Subcutaneous adipose tissue (tissue), 4 donors: ENCODE measurements around the gene ARHGDIA. TPM values are rescaled to one million over a fixed set of nuclear protein-coding genes. Genes with fewer than 3 reads are reported as not detected.

Experiments
- total RNA-seq, 4 donors: library from RNA; depleted of rRNA; stranded (reverse); fragments of >200 nt; gene quantifications; one replicate each; pipeline ENCODE4 v1.1.0, GENCODE V29; 2016
- TF ChIP-seq, protein P1 (sequence below): fragments of 450-650 bp; IDR thresholded peaks from one replicate; pipeline ENCODE4 v1.5.1; 2016; ENCODE audit warnings: low read depth, mild to moderate bottlenecking, control low read depth, antibody characterized with exemption, moderate library complexity

ARHGDIA gene
- total RNA-seq, 4 donors from 2014 or later: 116 to 235 (median 167) TPM

DNA sequence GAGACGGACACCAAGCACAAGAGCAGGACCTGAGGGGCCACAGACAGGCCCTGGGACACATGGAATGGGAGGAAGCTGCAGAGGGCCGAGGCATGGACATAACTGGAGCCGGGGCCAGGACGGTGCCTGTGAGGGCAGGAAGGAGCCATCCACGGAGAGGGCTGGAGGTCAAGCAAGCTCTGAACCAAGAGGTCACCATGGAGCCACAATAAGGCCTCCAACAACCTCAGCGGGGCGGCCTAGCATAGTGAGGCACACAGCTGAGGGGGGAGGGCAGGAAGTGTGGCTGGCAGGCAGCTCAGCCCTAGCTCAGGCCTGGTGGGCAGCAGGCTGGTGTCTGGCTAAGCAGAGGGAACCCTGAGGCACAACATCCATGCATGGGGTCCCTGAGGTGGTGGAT lies 42.5 kb downstream of the ARHGDIA start:
- TF ChIP-seq, protein P1, sequence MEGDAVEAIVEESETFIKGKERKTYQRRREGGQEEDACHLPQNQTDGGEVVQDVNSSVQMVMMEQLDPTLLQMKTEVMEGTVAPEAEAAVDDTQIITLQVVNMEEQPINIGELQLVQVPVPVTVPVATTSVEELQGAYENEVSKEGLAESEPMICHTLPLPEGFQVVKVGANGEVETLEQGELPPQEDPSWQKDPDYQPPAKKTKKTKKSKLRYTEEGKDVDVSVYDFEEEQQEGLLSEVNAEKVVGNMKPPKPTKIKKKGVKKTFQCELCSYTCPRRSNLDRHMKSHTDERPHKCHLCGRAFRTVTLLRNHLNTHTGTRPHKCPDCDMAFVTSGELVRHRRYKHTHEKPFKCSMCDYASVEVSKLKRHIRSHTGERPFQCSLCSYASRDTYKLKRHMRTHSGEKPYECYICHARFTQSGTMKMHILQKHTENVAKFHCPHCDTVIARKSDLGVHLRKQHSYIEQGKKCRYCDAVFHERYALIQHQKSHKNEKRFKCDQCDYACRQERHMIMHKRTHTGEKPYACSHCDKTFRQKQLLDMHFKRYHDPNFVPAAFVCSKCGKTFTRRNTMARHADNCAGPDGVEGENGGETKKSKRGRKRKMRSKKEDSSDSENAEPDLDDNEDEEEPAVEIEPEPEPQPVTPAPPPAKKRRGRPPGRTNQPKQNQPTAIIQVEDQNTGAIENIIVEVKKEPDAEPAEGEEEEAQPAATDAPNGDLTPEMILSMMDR: no peak

DNA sequence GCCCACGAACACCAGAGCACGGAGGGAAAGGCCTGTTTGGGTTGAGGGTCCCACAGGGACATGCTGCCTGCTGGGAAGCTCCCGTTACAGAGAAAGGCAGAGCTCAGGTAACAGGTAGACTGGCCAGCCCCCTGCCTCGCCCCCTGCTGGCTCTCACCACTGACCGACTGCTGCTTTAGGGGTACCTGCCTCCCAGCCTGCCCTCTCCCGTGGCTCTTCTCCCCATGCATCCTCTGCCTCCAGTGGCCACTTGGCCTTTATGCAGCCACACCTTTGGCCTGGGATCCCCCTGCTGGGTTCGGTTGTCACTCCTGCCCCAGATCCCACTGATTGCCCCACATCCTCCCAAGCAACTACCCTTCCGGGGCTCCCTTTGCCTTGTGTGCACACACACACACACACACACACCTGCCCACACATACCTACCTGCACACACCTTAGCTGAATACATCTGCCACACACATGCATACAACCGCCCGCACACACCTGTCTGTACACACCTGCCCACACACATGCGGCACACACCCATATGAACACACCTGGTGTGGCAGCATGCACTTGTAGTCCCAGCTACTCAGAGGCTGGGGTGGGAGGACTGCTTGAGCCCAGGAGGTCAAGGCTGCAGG lies 45.2 kb downstream of the ARHGDIA start:
- TF ChIP-seq, protein P1: no peak

DNA sequence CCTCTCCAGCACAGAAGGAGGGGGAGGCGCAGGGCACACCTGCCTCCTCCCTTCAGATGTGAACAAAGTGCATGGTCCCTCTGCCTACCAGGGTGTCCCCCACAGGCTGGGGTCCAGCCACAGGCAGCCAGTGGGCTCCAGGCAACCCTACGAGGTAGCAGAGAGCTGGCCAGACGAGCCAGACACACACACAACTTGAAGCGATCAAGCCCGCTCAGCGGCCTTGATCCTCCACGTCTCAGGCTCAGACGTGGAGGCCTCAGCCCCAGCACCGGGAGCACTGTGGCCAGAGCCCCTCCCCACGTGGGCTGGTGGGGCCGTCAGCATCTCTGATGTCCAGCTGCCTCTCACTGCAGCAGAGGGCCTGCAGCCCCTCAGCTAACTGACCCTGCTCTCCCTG lies 46.5 kb downstream of the ARHGDIA start:
- TF ChIP-seq, protein P1: no peak

DNA sequence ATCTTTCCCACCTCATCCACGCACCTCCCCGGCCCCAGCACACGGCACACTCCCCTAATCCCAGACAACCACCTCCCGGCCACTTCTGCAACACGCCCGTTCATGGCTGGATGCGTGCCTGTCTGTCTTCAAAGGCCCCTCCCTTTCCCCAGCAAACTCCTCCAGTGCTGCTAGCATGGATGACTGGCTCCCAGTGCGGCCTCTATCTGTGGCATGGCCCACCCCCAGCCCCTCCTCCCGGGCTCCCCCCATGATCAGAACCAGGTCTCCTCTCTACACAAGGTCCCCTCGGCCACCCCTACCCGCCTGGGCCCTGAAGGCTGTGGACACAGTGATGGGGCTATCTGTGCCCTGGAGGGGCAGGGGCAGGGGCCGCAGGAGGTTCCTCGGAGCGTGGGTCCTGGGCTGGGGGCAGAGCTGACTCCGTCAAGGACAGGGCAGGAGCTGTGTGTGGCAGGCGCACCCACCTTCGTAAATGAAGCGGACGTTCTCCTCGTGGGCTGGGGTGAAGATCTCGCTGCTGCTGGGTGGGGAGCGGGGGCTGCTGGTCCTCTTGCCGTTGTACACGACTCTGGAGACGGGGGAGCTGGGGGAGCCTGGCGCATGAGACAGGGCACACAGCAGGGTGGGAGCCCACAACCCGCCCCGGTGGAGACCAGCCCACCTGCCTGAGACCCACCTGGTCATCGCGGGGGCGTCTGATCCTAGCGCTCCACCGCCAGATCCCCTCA lies 47.2 kb downstream of the ARHGDIA start:
- TF ChIP-seq, protein P1: no peak

DNA sequence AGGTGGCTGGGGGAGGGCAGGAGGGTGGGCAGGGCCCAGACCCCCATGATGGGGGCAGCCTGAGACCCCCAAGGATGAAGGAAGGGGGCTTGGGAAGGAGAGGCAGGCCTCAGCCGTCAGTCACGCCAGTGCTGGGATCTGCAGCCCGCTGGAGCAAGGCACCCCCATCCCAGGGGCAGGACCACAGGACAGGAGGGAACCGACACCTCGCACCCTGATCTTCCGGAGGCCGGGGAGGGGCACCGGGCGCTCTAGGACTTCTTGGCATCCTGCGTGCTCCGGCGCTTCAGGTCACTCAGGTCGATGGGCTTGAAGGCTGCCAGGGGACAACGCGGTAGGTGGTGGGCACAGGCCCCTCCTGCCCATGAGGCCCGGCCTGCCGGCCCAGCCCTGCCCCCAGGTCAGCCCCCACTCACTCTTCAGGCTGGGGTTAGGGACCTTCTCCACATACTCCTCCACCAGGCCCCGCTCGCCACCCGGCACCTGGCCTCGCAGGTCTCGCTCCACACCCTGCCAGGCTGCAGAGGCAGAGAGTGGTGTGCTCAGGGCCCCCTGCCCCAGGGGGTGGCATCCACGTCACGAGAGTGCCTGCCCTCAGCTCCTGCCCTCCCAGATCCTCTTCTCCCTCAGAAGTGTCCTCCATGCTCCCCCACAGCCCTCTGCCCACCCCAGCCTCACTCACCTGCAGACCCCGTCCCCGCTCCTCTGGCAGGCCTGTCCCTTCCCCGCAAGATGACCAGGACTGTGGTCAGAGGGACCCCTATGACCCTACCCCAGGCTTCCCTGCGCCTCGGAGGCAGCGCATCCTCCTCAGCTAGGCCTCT lies 47.9 kb downstream of the ARHGDIA start:
- TF ChIP-seq, protein P1: no peak

DNA sequence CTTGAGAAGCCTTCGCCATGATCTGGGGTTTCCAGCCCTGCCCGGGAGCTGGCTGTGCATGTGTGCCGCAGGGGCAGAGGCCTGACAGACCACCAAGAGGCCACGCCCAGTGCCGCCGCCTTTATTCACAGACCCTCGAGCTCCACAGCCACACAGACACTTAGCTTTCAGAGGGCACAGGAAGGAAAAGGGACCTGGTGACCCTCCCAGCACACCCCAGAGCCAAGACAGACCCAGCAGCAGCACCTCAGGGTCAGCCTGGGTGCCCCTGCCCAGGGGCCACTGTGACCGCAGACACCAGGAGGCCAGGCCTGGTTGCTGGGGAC lies 48.9 kb downstream of the ARHGDIA start:
- TF ChIP-seq, protein P1: no peak

DNA sequence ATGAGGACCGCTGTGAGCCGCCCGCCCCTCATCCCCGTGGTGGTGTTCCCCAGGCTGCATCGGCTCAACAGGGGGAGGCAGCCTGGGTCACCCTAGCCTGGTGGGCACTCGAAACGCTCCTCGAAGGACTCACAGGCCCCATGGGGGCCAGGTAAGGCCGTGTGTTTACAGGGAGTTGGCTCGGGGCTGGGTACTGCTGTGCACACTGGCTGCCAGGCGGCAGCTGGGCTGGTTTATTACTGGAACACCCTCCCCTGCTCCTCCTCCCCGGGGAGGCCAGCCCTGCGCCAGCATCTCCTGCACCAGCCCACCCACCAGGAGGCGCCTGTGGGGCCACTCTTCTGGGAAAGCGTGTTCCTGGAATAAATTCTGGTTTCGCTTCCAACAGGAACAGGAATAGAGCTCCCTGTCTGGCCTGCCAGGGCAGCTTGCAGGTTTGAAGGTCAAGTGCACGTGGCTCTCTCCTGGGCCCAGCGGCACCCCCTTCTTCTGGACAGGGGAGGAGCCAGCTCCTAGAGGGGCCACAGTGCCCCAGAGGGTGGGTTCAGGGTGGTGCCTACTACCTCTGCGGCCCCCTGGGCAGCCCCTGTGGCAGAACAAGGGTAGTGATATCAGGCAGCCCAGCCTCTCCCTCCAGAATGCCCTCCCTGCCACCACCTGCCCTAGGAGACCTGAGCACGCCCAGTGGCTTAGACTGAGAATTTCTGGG lies 49.4 kb downstream of the ARHGDIA start:
- TF ChIP-seq, protein P1: no peak
